GM11168 (cell line): ENCODE measurements around the gene PDE4D.

ENCODE experiments used
- in situ Hi-C: fragments of 300-500 bp; cut with MboI; formaldehyde crosslinking; loops from one replicate; pipeline ENCODE4 v1.12.0; 2022; ENCODE audit warnings: low sequenced_read_pairs; ENCODE audit not compliant: unreplicated experiment

Gene PDE4D

DNA sequence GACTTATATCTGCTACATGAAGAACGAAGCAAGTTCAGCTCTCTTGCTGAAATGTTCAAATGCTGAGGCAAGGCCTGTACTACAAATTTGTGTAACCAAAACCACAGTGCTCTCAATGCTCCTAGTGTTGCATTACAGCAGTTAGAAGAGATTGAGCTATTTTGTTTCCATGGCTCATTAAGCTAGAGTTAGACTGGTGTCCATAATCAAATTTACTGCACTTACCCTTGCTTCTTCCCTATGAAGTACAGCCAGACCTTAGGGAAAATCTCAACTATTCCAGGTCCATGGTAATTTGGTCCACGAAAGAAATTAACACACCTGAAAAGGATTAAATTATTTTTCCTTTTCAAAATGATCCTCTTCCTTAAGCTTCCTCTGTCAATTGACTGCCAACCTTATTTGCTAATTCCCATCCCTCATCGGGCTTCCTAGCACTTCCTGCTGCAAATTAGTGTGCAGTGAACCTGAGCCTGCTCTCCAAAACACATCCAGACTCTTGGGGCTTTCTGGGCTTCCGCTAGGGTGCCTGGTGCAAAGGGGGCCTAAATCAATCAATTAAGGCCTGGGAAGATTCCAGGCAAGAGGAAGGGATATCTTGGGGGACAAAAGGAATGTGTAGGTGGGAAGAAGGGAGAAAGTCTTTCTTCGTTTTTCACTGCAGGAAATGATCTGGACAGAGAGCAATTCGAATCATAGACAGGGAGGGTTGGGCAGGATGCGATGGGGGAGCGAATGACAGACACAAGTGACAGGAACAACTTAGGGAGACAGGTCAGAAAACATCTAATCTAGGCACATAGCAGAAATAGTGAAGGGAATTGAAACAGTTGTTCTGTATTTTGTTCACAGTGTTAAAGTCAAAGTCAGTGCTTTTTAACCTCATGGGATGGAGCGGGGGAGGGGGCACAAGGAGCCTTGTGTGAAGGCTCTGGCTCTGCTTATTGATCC, 768.2 kb downstream of the PDE4D start:
- in situ Hi-C loops: no loop called here

DNA sequence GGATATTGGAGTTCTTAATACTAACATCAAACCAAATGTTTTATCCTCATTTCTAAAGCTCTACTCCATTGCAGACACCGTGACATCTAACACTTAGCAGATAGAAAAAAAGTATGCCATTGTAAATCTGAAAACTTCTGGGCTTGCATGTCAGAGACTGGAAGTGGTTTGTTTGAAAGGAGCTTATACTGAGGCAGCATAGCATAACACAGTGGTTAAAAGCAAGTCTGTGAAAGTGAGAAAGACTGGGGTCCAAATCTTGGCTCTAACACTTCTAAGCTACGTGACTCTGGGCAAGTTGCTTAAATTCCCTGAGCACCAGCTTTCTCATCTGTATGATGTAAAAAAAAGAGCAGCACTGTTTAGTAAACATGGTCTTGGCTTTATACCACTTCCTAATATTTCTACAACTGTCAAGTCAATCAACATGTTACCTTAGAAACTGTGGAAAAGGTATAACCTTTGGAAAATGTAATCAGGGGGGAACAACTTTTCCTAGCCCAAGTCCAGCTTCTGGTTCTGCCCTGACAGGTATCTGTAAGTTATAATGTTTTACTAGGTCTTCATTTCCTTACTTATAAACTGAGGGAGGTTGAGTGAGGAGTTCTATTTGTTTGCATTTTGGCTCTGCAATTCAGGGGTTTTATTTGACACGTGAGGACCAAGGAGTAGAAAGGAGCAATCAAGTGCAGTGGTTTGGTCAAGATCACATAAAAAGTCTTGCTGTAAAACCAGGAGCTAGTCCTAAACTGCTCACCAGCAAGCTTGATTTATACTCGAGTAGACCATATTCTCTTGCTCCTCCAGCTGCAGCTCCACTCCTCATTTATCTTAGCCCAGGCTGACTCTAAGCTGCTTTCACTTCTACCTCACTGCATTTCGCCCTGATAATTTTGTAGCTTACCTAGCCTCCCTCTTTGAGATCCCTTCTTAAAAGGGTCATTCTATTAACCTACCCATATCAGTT, 769.6 kb downstream of the PDE4D start:
- in situ Hi-C loops: no loop called here

DNA sequence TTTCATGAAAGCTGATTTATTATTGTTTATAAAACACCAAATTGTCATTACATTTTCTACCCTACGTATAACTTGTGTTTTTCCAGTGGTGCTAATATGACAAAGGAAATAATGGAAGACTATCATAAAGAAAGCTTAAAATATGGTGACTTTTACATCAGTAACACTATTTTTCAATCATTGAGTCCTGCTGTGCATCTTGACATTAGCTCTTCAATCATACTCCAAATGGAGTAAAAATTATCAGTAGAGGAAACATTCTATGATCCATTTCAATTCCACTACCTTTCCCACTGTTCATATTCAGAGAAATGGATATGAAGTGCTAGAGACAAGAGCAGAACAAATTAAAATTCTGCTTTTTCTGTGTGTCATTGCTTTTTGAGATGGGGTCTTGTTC, 774.0 kb downstream of the PDE4D start:
- in situ Hi-C loops: no loop called here

DNA sequence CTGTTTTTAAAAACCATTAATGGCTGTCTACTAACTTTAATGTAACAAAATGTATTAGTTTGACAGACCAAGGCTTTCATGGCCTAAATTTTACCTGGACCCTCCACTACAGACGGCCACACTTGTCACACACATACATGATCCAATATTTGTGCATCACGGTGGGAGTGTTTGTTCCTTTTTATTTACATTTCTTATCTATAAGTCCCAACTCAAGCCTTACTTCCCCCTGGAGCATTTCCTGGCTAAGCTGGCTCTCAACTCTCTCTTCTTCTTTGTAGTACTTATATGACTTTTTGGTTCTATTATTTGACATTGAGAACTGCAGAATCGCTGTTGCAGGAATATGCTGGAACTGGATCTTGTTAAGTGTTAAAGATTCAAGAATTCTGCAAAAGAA, 776.2 kb downstream of the PDE4D start:
- in situ Hi-C loops: no loop called here

DNA sequence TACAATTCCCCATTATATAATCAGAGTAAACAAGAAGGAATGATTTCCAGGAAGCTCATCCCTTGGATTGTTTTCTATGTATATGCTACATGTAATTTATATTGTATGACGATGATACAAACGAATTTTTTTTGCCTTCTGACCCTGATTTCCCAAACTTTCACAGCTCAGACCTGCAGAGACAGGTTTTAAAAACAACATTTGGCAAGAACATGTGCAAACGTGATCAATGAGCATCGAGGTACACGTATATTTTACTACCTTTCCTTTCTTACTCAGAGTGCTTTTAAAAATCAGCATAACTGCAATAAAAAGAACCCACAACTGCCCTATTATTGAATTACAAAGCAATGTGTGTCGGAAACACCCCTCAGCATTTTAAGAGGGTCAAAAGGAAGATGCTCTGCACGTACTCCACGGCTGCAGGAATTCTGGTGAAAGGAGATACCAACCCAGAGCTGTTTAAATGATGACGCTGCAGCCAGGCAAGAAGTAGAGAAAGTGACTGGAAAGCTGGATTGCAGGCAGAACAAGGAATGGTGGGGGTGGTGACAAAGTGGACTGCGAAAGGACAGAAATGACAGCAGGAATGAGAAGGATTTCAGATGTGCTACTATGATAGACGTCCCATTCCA, 777.2 kb downstream of the PDE4D start:
- in situ Hi-C loops: no loop called here

DNA sequence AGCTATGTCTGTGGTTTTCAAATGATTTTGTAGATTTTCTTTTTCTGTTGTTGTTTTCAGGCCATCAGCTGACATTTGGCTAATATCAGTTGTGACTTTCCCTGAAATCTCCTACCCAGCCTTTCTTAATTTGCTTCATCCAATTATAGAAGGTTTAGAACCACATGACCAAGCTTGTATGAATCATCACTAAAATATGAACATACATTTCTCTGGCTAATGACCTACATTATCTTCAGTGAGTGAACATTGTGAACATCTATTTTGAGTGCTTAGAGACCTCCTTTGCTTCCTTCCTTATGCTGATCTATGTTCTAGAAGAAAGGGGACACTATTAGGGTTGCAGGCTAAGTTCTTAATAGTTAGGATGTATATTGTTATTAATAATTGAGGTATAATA, 778.2 kb downstream of the PDE4D start:
- in situ Hi-C loops: no loop called here

DNA sequence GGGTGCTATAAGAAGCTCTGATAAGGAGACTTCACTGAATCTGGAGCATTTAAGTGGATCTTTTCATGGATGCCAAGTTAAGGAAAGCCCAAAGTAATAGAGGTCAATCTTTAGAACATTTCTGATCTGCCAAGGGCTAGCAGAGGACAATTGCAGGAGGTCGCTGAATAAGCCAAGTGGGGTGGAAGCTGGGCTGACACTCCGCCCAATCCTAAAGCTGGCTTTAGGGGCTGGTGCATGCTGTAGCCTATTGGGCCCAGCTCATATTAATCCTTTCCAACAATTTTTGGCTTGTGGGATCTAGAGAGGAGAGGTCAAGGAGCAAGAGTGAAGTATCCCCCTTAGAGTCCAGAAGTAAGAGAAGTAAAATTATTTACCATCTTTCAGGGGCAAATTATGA, 784.1 kb downstream of the PDE4D start:
- in situ Hi-C loops: no loop called here

DNA sequence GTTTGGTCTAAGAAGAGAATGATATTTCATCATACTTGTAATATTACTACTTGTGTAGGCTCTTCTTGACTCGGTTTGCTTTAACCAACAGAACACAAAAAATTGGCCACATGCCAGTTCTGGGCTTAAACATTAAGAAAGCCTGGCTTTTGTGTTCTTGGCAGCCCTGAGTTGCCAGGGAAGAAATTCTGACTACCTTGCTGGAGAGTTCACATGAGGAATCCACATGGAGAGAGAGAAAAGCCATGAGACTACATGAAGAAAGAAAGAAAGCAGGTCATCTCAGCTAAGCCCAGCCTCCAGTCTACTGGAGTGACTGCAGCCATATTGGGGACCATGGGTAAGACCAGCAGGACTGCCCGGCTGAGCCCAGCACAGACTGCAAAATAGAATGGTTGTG, 785.8 kb downstream of the PDE4D start:
- in situ Hi-C loops: no loop called here

DNA sequence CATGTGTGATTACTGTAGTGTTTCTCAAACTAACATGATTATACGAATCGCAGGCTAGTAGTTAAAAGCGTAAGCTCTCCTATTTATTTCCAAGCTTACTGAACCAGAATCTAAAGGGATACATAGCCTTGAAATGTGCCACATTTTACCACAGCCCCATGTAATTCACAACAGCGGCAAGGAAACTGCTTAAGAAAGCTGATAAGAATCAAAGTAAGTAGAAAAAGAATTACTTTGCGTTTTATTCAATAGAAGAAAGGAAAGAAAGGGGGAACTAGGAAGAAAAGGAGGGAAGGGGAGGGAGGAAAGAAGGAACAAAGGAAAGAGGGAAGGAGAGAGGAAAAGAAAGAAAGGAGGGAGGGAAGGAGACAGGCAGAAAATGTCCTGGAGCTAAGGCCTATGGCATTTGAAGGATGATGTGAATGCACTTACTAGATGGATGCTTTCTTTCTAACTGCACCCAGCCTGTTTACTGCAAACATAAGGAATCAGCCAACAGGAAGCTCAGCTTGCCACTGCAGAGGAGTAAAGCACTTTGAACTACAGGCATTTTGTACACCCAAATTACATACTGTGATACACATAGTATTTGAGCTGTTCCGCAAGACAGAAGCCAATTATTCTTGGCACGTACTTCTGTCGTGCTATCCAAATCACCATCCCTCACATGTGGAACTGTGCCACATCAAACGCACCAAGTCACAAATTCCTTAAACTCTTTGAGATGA, 789.0 kb downstream of the PDE4D start:
- in situ Hi-C loops: no loop called here

DNA sequence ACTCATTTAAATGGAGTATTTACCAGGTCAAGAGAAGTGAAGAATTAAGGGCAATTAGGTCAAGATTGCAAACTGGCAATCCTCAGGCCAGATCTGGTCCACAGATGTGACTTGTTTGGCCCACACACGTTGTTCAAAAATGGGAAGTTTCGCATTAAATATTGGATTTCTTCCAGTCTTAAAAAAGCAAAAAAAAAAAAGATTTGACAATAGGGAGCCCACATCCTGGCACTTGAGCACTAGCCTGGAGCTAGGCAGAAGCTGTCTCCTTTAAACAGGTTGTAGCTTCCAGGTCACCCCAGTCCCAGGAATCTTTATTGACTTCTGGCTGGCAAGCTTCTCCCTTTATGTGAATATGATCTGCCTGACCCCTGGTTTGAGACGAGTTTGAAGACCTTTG, 790.2 kb downstream of the PDE4D start:
- in situ Hi-C loops: no loop called here

DNA sequence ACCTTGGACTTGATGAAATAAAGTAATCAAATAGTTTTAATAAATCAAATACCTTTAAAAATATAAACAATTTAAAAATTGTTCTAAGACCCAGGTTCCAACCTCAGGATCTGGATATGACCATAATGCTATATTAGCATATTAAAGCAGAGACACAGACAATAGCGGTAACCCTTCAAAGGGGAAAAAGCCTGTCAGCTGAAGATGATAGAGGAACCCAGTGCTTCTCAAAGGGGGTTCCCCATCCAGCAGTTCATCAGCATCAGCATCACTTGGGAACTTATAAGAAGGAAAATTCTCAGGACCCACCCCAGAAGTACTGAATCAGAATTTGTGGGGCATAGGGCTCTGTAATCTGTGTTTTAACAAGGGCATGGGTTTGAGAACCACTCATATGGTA, 791.1 kb downstream of the PDE4D start:
- in situ Hi-C loops: no loop called here

DNA sequence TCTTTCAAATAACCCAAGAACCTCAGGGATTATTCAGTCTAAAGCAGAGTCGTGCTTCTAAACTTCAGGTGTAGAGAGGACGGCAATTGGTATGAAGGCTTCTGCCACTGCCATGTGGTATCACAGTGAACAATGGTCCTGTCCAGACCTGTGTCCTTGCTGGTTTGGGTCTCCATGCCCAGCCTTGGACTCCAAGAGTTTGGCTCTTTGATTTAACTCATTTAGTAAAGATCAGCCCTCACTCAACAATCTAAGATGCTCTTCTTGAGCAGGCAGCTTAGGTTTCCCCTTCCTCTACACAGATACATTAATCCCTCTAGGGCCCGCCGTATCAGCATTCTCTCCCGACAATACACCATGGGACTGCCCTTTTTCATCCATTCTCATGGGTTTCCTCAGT, 792.7 kb downstream of the PDE4D start:
- in situ Hi-C loops: no loop called here

DNA sequence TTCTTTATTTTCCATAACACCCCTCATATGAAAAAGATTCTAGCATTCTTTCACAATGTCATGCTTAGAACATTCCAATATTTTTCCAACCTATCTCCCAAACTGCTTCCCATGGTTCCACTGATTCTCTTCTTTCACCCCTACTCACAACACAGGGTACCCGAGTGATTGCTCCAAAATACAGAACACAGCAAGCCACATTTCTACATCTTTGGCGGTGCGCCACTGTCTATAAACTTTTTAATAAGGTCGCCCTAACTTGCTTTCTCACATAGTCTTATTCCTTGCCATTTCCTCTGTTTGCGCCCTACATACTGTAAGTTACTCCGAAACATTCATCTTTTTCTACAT, 793.6 kb downstream of the PDE4D start:
- in situ Hi-C loops: no loop called here

DNA sequence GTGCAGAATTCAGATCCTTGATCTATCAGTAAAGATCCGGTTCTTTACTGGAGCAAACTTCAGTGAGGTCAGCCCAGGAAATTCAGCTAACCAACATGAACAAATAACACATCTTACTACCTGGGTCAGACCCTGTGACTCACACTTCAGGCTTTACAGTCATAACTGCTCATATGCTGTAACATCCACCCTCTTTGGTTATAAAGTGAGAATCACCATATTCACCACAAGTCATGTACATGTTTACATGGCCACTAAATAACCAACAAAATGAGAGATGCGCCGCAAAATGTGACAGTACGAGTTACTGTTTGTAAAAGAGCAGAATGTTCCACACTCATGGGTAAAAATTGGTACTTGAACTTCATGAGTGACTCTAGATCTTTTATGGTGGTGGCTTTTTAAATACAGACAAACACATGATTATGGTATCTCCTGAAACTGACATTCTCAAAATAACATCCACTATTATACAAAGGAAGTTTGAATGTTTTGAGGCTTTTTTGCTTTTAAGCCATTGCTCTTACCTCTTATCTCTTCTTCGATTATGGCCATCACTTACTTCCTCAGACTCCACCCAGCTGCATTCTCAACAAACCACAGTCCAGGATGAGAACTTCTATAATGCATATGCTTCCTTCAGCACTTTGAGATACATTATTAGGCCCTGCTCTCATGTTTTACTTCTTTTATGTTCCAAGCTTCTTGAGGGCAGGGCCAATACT, 794.1 kb downstream of the PDE4D start:
- in situ Hi-C loops: no loop called here

DNA sequence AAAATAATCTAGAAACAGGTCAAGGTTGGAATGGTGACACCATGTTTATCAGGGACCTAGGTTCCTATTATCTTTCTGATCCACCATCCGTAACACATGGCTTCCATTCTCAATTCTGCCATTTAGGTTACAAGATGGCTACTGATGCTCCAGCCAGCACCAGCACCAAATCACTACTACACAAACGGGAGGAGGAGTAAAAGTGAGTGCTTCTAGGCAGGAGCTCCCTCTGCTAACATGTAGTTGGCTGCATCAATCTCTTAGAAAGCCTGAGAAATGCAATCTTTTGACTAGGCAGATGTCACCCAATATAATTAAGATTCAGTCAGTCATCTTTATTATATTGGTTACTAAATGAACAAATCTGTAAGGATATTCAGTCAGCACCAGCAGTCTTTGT, 794.8 kb downstream of the PDE4D start:
- in situ Hi-C loops: no loop called here

DNA sequence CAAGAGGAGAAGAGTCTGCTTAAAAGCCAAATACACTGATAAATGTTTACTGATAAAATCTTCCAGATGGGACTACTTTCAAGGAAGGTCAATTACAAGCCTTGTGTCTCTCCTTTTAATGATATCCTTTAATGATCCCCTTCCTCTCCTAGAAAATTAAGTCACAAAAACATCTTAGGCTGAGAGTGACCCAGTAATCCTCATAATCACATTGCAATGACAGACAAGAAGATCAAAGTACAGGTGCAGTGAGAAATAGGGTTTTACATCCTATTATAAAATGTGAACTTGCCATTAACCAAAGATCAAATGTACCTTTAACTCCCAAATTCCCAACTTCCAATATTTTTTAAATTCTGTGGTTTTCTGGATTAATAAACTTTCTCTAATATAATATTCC, 795.8 kb downstream of the PDE4D start:
- in situ Hi-C loops: no loop called here

DNA sequence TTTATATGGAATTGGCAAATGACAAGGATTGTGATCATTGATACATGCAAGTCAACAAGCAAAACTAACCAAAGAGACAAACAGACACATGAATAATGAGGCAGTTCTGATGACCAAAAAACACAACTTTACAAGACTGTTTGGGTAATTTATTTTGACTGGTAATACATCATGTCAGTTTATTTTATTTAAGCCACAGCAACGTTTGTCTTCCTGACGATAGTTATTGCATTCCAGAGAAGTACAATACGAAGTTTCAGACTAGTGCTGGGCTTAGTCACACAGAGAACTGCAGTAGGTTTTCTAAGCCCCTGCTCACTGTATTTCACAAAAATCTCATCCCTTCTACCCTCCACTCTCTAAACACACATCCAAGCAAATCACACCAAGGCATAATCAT, 796.4 kb downstream of the PDE4D start:
- in situ Hi-C loops: no loop called here

DNA sequence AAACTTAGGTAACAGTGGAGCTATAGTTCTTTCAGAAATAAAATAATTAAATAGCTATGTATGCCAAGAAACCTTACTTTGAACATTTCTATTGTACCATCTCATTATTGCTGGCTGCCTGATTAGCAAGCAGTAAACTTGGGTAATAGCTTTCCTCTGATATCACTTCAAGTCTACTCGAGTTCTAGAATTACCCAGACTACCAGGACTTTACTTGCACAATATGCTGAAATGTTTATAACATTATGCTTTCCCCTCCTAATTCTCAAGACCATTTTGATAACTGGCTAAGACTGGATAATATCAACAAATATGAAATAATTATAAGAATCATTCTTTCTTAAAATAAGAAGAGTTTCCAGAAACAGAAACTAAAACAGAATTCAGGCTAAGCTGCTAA, 798.0 kb downstream of the PDE4D start:
- in situ Hi-C loops: no loop called here

DNA sequence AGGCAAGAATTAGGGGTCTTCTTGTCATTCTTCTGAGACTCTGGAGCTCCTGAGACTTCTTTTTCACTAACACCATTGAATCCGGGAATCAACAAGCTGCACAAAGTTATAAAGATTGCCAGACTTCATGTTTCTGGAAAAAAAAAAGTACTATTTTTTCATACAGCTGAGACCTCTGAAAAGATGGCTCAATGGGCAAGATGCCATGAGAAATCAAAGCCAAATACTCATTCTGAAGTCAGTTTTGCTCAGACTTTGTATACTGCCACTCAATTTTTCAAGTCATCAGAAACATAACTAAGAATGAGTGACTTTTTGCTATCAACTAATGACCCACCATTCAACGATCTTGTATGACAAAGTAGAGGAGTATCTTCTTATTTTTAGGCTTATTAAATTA, 798.7 kb downstream of the PDE4D start:
- in situ Hi-C loops: no loop called here

DNA sequence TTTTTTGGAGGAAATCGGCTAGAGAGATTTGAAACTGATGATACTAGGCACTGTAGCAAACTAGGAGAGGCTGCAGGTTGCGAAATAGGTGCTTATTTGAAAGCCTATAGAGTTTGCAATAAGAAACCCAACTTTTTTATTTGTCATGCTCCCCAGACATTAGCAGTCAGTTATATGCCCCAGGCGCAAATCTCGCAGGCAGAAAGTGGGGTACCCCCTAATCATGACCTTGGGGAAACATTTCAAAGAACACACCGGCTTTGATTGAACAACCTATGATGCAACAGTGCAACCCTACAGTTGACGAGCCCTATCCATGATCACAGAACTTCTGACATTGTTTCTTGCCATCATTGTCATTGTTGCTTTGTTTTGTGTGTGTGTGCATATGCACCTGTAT, 800.2 kb downstream of the PDE4D start:
- in situ Hi-C loops: no loop called here
